GM18505 (cell line): Measurements from ENCODE around the gene TCF7L2.

Experiments
- ATAC-seq: cut with Tn5 transposase; IDR thresholded peaks from one replicate; pipeline ENCODE4 v1.9.1; 2021; ENCODE audit not compliant: unreplicated experiment
- POLR2A ChIP-seq: IDR thresholded peaks from 4 replicates; pipeline ENCODE4 v1.6.1; 2011; ENCODE audit warnings: borderline replicate concordance; ENCODE audit not compliant: insufficient read depth, insufficient read length; ENCODE audit errors: extremely low read depth

TCF7L2 gene

GRCh38 chr10:113045147-113046055, 95.4 kb downstream of the TCF7L2 start:
- TF ChIP-seq POLR2A: no peak
- no peak for ATAC-seq

GRCh38 chr10:113047151-113047550, 97.1 kb downstream of the TCF7L2 start:
- ATAC-seq: no peak
- TF ChIP-seq POLR2A: no peak

- no peak for ATAC-seq
- no peak for TF ChIP-seq POLR2A
Measured at GRCh38 chr10:113047605-113047962, 97.5 kb downstream of the TCF7L2 start.

GRCh38 chr10:113047963-113048781, 98.1 kb downstream of the TCF7L2 start:
- ATAC-seq: no peak
- no peak for TF ChIP-seq POLR2A

GRCh38 chr10:113049881-113050280, 99.8 kb downstream of the TCF7L2 start:
- ATAC-seq: no peak
- no peak for TF ChIP-seq POLR2A

- ATAC-seq: no peak
- TF ChIP-seq POLR2A: no peak
Measured at GRCh38 chr10:113052076-113052830, 102.2 kb downstream of the TCF7L2 start.

GRCh38 chr10:113053091-113053490, 103.0 kb downstream of the TCF7L2 start:
- ATAC-seq: no peak
- TF ChIP-seq POLR2A: no peak

- ATAC-seq: no peak
- TF ChIP-seq POLR2A: no peak
Measured at GRCh38 chr10:113053881-113054280, 103.8 kb downstream of the TCF7L2 start.

- ATAC-seq: no peak
Measured at GRCh38 chr10:113055458-113055857, 105.4 kb downstream of the TCF7L2 start.

GRCh38 chr10:113056030-113056429, 106.0 kb downstream of the TCF7L2 start:
- ATAC-seq: no peak
- TF ChIP-seq POLR2A: no peak

More at GRCh38 chr10:113055458-113055857, 105.4 kb downstream of the TCF7L2 start:
- TF ChIP-seq POLR2A: no peak

- TF ChIP-seq POLR2A: no peak
- ATAC-seq: no peak
Measured at GRCh38 chr10:113056441-113057021, 106.5 kb downstream of the TCF7L2 start.

- no peak for TF ChIP-seq POLR2A
- ATAC-seq: no peak
Measured at GRCh38 chr10:113057948-113058522, 108.0 kb downstream of the TCF7L2 start.
